Measurements from ENCODE around the gene CARD11.

GRCh38 chr7:3002631-3003030, 41.0 kb downstream of the CARD11 start:
- TF ChIP-seq POLR2A (IDR thresholded peaks at IDR 0.05; ENCODE audit: borderline replicate concordance, extremely low read depth, insufficient read depth, insufficient read length) (no peak), ZBTB33 (IDR thresholded peaks at IDR 0.05; ENCODE audit: extremely low read depth, insufficient replicate concordance, low read length) (no peak), EZH2 (IDR thresholded peaks at IDR 0.05) (no peak), EGR1 (IDR thresholded peaks at IDR 0.05; ENCODE audit: low read depth) (no peak), EZH2phosphoT487 (IDR thresholded peaks at IDR 0.05; ENCODE audit: borderline replicate concordance) (no peak), CTCF (IDR thresholded peaks at IDR 0.05 in 2 of 3, conservative IDR thresholded peaks at IDR 0.05 in 1 of 3; ENCODE audit: borderline replicate concordance in 1 of 3, insufficient read depth in 1 of 3, low read depth in 2 of 3, low read length in 2 of 3) (no peak)
